Hematopoietic multipotent progenitor cell treated with erythropoietin and hydrocortisone succinate and interleukin-3 and kit ligand, for 17 days (in vitro differentiated cells): ENCODE data around the gene ANKFN1.

Source experiments
- DNase-seq: peaks from one replicate; pipeline ENCODE4 v3.0.0-alpha.2; 2015; ENCODE audit warnings: low spot score

Gene ANKFN1

DNA sequence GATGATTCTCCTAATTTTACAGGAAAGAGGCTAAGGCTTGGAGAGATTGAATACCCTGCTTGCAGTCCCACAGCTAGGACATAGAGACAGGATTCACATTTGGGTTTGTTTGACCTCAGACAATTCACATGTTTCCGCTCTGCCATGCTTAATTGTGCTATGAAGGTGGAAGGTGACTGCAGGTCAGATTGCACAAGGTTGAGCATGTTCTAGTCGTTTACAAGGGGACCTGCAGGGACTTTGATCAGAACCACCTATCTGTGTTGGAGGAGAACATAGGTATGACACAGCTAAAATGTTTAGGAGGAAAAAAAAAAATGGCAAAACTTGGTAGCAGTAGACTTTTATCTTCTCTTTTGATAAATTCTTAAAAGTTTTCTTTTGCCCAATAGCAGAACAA lies 4.9 kb upstream of the ANKFN1 start:
- DNase-seq = no peak

DNA sequence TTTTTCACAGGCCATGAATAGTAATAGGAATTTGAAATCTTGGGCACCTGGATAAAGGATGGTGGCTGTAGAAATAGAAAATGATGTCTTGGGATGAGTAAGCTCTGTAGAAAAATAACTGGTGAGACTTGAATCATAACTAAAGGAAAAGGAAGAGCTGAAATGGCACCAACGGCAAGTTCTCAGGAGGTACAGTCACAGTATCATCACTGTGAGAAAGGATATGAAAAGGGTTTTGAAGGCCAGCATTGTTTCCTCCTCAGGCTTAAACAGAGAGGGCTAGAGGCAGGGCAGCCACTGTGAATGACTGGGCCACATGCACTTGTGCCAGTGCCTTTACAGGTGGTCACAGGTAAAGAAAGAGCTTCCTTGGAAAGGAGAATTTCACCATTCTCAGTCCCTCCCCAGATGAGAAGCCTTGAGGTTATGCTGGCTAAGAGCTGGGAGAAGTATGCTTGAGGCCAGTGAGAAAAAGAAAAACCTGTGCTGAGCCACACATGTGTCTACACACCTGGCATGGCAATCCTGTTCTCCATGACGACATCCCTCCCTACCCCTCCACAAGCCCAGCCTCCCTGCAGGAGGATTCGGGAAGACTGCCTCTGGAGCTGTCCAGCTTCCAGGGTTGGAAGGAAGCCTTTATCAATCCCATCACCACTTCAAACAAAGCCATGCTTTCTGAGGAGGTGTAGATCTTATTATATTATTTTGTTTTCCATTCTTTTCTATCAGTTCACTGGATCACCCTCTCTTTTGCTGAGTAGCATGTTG lies 3.8 kb upstream of the ANKFN1 start:
- DNase-seq = no peak

DNA sequence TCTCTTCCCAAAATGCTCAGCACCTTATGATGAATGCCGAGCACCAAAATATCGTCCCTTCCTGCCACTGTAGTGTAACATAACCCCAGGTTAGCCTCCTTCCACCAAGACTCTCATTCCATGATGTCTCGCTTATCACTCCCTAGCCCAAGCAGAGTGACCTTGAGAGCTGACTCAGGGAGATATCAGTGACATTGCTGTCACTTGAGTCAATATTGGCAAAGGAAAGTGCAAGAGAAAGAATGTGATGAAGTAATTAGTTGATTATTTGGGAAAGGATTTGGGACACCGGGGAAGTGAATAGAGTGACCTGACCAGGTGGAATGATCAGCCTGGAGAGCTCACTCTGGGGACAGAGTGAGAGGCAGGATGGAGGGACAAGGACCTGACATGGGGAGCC lies 2.6 kb upstream of the ANKFN1 start:
- no peak for DNase-seq

DNA sequence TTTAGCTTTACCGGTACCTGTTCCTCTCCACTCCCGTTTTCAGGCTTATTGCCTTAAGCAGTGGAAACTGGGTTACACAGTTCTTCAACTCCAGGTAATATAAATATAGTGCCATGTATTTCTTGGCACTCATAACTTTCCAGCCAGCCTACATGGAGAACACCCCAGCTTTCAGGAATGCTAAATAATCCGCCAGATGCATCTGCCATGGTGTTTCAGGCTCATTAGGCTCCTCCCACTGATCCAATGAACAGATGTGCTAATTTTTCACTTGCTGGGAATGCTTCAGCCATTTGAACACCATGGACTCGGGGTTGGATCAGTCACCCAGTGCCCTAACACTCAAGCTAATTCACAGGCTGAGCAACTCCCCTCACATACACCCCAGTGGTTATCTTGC lies 4.6 kb downstream of the ANKFN1 start:
- no peak for DNase-seq

DNA sequence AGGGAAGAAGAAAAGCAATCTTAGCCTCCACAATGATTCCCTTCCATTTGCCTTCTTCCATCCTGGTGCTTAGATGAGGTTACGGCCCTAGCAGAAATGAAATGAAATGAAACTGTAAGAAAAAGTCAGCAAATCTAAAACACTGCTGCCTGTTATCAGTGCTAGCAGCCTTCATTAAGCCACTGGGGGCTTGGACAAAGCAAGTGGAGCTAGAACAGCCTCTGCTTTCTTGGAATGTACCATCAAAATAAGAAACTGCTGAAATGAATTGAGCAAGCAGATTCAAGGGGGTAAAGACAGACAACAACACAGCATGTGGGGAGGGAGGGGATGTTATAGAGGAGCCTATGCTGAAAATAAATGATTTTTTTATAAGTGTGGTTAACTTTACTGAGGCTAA lies 5.1 kb downstream of the ANKFN1 start:
- no peak for DNase-seq

DNA sequence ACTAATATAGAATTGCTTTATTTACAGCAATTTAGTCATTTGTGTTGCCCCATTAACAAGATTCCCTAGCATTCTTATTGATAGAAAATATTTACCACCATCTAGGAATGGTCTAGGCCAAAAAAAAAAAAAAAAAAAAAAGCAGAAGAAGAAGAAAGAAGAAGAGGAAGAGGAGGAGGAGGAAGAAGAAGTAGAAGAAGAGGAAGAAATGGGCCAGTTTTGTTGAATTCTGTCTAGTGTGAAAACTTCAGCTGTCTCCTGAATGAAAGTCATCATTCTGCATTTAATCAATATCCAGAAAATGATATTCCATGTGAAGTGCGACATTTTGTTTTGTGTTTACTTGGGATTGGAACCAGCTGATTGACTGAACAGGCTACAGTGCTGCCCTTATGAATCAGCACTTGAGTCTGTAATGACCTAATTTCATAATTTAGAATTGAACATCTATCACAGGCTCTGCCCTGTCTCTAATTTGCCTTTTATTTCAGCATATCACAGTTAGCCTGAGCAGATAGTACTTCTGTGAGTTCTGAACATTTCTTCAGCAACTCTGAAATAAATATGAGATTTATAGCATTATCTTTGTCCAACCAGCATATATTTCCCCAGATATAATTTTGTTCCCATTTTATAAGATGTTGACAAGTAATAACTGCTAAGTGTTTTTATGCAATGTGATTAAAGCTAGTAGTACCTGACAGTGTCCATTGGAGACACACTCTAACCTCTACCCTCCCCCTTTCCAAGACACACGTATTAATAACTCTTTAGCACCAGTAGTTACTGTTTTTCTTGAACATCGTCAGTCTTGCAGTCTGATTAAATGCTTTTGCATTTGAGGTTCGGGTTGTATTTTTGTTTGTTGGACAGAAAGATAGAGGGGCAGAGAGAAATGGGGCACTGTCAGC lies 5.9 kb downstream of the ANKFN1 start:
- no peak for DNase-seq

DNA sequence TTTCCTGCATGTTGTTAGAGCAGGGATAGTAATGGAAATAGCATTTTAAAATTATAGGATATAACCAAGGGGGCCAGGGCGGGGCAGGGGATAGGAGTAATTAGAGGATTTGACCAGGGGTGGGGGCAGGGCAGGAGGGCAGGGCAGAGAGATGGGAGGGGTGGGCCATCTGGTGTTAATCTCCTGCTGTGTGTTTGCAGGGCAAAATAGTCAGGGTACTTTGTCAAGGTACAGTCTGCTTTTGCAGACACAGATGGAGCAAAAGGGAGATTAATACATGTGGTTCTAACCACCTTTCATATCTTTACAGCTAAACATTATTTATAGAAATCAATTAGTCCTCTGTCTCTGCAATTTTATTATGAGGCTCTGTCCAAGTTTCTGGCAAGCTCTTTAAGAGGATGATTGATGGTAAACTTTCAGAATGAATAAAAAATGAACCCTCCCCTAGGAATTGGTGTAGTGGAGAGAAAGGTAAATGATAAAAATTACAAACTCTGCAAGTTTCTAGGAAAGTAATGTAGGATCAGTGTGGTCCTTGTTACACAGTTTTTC lies 6.6 kb downstream of the ANKFN1 start:
- no peak for DNase-seq

DNA sequence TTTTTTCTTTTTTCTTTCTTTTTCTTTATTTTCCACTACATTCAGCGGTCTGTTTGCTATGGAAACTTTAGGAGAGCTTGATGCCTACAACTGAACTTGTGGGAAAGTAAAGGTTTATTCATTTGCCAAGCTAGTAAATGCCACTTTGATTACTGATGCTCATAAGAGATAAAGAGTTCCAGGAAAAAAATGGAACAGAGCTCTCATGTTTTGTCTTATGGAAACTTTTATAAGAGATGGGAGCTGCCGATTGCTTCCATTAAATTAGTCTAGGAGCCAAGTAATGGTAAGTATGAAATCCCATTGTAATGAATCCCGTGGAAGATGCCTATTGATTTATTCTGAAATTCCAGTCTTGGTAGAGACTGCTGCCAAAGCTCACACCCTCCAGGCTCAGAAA lies 7.1 kb downstream of the ANKFN1 start:
- DNase-seq = no peak

DNA sequence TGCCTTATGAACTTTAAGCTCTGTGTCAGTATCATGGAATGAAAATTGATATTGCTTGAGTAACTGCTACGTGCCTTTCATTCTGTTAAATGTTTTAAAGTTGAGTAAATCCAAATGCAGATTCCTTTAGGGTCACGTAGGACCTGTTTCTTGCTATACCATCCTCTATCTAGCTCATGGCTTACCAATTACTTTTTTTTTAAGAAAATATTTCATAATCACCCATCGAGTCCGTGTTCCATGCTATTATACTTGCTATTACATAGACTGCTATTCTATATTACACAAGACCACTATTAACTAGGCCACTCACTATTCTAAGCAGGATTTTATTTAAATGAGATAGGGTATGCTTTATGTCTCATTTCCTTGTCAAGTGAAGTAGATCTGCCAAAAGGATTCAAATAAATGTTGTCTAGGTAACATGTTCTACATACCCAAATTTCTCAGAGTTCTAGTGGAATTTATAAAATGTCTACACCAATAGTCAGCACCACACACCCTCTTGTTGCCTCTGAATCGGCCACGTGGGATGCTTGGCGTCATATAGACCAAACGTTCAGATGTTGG lies 11.9 kb downstream of the ANKFN1 start:
- no peak for DNase-seq

DNA sequence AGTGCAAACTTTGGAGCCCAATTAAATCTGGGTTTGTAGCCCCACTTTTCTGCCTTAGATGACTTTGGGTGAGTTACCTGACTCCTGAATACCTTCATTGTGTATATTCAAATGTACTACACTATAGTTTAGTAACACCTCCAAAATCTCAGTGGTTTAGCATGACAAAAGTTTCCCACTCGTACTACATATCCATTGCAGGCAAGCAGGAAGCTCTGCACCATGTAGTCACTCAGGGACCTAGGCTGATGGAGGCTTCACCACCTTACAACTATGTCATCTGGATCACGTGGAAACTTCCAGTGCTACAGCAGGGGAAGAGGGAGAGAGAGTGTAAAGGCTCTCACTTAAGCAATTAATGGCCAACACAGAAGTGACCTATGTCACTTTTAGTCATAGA lies 14.2 kb downstream of the ANKFN1 start:
- DNase-seq = no peak

DNA sequence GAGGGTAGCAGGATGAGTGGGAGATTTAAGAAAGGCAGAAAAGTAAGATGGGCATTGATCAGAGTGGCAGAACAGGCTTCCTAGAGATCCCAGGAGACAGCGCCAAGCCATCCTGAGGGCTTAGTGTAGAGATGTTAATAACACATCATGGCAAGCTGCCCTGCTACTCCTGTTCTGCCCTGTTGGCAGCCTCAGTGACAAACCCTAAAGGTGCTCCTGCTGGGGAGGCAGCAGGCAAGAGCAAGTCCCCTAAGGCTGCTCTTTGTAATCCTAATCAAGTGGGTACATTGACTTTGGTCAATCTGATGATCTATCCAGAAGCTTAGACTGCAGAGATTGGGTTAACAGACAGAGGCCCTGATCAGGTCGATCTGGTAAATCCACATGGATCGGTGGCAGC lies 16.3 kb downstream of the ANKFN1 start:
- DNase-seq = no peak

DNA sequence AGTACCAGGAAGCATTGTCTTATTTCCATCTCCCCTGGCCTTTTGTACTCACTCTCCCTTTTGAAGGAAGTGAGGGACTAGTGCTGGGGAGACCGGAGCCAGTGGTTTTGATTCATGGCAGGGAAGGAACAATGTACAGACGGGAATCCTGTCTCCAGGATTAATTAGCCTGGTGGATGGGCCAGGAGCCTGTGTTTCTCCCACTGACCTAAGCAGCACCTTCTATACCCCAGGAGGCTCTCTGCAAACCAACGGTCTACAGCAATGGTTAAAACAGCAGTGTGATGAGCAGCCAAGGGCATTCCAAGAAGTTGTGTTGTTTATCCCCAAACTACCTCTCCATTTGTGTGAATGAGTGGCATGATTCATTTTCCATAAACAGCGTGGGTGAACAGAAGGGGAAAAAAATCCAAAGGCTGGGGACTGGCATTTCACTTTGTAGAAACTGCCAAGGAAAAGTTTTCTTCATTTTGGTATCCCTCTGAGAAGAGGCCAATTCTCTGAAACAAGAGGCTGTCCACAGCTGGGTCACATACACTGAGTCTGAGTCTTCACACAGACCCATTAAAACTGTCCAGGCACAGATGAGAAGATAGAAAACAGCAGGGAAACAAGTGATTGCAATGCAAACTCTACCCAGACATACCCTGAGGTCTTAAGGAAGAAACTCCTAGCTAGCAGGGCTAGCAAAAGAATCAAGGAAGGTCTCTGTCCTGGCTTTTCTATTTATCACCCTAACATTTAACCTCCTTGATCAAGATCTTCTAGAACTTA lies 18.1 kb downstream of the ANKFN1 start:
- no peak for DNase-seq

DNA sequence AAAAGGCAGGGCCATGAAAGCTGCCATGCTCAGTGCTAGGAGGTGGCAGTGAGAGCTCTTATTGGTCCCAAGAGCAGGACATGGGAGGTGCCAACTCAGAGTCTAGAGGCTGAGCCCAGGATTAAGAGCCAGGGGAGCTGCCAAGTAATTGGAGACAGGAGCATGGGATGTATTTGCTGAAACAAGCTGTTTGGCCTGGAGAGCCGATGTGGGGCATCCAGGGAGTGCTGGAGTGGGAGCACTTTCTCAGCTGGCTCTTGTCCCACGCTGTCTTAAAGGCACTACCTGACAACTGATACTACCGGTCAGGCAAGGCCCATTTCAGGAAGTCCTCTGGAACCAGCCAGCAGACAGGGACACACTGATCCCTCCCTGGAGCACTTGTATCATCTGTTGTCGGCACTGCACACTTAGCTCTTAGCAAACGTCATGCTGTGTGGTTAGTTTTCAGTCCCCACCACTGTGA lies 19.3 kb downstream of the ANKFN1 start:
- no peak for DNase-seq

DNA sequence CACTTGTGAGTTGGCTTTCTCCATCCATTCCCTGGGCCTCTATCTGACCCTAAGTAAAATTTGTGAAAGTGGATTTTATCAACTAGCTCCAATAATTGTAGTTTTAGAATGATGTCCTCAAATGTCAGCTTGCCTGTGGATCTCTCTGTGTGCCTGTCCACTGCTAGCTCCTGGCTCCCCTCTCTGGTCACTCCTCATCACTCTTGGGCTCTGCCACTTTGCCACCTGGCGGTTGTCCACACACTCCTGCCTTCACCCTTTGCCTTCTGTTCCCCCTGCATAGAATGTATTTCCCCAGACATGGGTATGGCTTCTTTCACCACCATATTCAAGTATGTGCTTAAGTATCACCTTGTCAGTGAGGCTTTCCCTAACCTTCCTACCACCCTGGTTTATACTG lies 19.8 kb downstream of the ANKFN1 start:
- DNase-seq = no peak

DNA sequence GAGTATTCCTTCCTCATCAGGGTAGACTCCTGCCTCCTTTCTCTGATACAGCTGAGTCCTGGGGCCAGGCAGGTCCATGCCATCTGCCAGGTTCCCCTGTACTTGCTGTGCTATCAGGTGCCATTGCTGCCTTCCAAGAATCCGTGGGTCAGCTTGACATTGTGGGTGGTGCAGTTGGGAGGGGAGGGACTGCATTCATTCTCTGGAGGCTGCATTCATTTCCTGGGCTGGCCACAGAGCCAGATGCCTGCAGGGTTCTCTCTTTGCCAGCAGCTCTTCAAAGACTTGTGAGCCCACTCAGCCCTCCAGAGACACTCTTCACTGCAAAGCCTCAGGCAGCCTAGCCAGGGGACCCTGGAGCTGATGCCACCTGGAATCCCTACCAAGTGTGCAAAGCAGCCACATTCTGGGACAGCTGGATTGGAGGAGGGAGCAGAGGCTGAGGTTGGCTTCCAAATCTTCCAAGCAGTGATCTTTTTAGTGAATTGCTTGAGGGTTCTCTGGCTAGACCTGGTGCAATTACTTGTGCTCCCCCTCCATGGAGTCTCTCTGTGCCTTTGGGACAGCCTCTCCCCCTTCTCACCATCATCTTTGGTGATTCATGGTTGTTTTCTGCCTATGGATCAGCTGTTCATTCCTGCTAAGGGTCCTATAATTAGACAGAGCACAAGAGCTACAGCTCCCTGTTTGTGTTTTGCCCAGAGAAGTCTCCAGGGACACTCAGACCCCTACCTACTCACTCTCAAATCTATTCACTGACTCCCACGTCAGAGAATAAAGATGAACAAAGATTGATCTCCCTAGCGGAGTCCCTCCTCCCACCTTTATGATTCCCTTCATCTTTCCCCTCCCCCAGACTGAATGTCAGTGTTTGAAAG lies 20.9 kb downstream of the ANKFN1 start:
- DNase-seq = no peak

DNA sequence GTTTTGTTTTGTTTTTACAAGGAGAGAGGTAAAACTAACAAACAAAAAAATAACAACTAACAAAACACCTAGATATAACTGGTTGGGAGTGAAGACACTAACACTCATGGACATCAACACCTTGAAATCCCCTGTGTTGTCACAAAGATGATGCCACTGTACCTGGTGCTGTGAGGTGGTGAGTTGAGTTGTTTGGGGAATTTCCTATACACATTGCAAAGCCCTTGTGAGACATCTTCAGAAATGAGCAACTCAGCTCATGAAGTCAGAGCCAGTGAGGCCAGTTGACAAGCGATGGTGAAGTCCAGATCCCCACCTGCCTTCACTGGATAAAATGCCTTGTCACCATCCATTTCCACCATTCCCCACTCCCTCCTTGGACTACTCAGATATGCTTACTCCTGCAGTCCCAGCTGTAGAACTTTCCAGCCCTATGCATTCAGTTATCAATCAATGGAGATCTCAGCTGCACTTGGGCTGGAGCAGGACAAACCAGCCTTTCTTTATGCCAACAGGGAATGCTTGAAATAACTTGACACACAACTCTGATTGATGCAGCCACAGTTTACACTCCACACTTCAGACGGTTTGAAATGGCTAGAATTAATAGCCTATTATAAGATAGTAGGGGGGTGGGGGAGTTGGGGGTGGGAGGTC lies 22.2 kb downstream of the ANKFN1 start:
- no peak for DNase-seq

DNA sequence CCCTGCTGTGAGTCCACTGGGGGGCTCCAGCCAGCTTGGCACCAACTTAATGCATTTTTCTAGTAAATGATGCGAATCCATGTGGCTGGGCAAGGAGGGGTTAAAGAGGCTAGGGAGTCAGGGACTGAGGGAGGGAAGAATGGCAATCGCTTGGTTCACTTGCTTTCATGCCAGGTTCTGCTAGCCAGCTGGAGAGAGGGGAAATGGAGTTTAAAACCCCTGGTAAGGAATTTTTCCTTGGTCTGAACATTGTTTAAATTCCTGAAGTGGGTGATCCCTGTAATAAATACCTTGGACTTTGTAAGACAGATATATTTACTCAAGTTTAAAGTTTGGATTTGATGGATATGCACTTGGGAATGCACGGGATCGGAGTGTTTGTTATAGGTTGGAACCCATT lies 22.8 kb downstream of the ANKFN1 start:
- DNase-seq = no peak

DNA sequence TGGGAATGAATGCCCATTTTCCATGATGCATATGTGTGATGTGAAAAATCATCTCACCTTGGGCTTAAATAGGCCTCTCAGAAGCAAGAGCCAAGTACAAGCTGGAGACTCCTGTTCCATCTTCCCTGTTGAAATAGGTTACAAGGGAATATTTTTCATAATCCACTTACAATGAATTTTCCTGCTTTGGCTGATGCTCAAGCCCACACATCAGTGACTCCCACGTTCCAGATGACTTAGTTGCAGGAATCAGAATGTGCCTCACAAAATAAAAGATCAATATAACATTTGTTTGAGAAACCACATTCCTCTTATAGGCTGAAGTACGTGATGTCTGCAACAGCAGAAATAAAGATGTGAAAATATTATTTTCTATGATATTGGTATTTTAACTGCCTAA lies 24.1 kb downstream of the ANKFN1 start:
- DNase-seq = no peak

DNA sequence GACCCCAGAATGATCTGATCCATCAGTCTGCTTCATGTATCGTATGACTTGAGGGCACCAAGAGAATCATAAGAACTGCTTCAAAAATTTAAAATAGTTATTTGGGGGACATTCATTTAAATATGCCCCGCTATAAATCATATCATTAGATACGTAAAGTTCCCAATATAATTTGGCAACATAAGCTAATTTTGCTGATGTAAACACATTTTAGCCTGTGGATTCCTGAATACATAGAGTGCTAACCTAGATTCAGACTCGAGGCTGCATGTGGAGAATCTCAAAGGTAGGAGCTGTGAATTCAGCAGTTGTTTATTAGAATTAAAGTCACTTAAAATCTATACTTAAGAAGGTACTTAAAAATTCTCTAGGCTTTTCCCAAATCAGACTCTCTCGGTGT lies 24.9 kb downstream of the ANKFN1 start:
- DNase-seq = no peak

DNA sequence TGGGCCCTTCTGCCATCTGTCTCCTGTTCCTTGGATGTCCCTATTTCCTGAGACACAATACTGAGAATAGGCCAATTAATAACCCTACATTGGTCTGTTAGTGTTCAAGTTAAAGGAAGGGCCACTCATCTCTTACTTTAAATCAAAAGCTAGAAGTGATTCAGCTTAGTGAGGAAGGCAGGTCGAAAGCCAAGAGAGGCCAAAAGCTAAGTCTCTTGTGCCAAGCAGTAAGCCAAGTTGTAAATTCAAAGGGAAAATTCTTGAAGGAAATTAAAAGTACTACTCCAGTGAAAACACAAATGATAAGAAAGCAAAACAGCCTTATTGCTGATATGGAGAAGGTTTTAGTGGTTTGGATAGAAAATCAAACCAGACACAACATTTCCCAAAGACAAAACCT lies 28.8 kb downstream of the ANKFN1 start:
- no peak for DNase-seq
